PFSK-1 (cell line): ENCODE measurements around the gene WASL.

ENCODE experiments used
- POLR2AphosphoS5 ChIP-seq: IDR thresholded peaks from 2 replicates; pipeline ENCODE4 v1.6.1; 2012; ENCODE audit warnings: low read depth, mild to moderate bottlenecking, control low read depth, low read length, moderate library complexity
- SIN3A ChIP-seq: IDR thresholded peaks from 2 replicates; pipeline ENCODE4 v1.6.1; 2012; ENCODE audit warnings: mild to moderate bottlenecking, low read length, moderate library complexity, borderline replicate concordance; ENCODE audit not compliant: insufficient read depth
- TAF1 ChIP-seq: IDR thresholded peaks from 2 replicates; pipeline ENCODE4 v1.6.1; 2012; ENCODE audit warnings: low read length, control low read depth, borderline replicate concordance; ENCODE audit not compliant: insufficient read depth
- TF ChIP-seq, protein P1 (sequence below), 2 experiments: IDR thresholded peaks; 2 replicates each; pipeline versions ENCODE4 v1.6.1 to v1.8.0; 2011 to 2012; ENCODE audit warnings: low read depth in 2 of 2, low read length in 2 of 2, control low read depth in 1 of 2, inconsistent platforms in 1 of 2, mild to moderate bottlenecking in 1 of 2, moderate library complexity in 1 of 2; ENCODE audit not compliant: insufficient read depth in 1 of 2

DNA sequence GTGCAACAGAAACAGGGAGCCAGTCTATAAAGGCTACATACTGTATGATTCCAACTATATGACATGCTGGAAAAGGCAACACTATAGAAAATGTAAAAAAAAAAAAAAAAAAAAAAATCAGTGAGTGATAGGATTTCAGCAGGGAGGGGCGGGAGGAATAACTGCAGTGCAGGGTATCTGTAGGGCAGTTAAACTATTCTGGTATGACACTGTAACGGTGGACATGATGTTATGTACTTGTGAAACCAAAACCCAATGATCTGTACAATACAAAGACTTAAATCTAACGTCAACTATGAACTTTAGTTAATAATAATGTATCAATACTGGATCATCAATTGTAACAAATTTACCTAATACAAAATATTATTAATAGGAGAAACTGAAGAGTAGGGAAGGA lies 14.3 kb downstream of the WASL start:
- TF ChIP-seq POLR2AphosphoS5 (no peak), TAF1 (no peak), SIN3A (no peak)
- TF ChIP-seq, protein P1, sequence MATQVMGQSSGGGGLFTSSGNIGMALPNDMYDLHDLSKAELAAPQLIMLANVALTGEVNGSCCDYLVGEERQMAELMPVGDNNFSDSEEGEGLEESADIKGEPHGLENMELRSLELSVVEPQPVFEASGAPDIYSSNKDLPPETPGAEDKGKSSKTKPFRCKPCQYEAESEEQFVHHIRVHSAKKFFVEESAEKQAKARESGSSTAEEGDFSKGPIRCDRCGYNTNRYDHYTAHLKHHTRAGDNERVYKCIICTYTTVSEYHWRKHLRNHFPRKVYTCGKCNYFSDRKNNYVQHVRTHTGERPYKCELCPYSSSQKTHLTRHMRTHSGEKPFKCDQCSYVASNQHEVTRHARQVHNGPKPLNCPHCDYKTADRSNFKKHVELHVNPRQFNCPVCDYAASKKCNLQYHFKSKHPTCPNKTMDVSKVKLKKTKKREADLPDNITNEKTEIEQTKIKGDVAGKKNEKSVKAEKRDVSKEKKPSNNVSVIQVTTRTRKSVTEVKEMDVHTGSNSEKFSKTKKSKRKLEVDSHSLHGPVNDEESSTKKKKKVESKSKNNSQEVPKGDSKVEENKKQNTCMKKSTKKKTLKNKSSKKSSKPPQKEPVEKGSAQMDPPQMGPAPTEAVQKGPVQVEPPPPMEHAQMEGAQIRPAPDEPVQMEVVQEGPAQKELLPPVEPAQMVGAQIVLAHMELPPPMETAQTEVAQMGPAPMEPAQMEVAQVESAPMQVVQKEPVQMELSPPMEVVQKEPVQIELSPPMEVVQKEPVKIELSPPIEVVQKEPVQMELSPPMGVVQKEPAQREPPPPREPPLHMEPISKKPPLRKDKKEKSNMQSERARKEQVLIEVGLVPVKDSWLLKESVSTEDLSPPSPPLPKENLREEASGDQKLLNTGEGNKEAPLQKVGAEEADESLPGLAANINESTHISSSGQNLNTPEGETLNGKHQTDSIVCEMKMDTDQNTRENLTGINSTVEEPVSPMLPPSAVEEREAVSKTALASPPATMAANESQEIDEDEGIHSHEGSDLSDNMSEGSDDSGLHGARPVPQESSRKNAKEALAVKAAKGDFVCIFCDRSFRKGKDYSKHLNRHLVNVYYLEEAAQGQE (IDR thresholded peaks at IDR 0.05; ENCODE audit: insufficient read depth in 1 of 2, low read depth in 2 of 2, low read length in 2 of 2) = no peak
